WTC11 (cell line): Measurements from ENCODE around the gene RNASE7.

Experiments used
- EMX1 ChIP-seq: fragments of 250-450 bp; sonication (Bioruptor Pico); IDR thresholded peaks from 2 replicates; pipeline ENCODE4 v1.8.0; 2021; ENCODE audit warnings: mild to moderate bottlenecking
- GABPB1 ChIP-seq: sonication (generic); formaldehyde crosslinking; IDR thresholded peaks from 2 replicates; pipeline ENCODE4 v1.8.1; 2023; ENCODE audit warnings: mild to moderate bottlenecking, missing genetic modification reagents
- GTF2I ChIP-seq: fragments of 250-450 bp; sonication (Bioruptor Pico); conservative IDR thresholded peaks from 2 replicates; pipeline ENCODE4 v1.4.0; 2021; ENCODE audit warnings: mild to moderate bottlenecking
- TF ChIP-seq, protein P1 (sequence below): sonication (generic); formaldehyde crosslinking; IDR thresholded peaks from 2 replicates; pipeline ENCODE4 v1.8.1; 2022; ENCODE audit warnings: low read depth, missing genetic modification reagents, borderline replicate concordance
- TF ChIP-seq, protein P2 (sequence below): sonication (generic); formaldehyde crosslinking; IDR thresholded peaks from 2 replicates; pipeline ENCODE4 v1.8.1; 2023; ENCODE audit warnings: mild to moderate bottlenecking, missing genetic modification reagents
- TF ChIP-seq, protein P3 (sequence below): fragments of 200-600 bp; IDR thresholded peaks from 2 replicates; pipeline ENCODE4 v1.8.0; 2022; ENCODE audit warnings: antibody characterized with exemption
- TF ChIP-seq, protein P4 (sequence below): fragments of 250-450 bp; sonication (Bioruptor Pico); IDR thresholded peaks from 2 replicates; pipeline ENCODE4 v1.9.0; 2021; ENCODE audit warnings: mild to moderate bottlenecking

DNA sequence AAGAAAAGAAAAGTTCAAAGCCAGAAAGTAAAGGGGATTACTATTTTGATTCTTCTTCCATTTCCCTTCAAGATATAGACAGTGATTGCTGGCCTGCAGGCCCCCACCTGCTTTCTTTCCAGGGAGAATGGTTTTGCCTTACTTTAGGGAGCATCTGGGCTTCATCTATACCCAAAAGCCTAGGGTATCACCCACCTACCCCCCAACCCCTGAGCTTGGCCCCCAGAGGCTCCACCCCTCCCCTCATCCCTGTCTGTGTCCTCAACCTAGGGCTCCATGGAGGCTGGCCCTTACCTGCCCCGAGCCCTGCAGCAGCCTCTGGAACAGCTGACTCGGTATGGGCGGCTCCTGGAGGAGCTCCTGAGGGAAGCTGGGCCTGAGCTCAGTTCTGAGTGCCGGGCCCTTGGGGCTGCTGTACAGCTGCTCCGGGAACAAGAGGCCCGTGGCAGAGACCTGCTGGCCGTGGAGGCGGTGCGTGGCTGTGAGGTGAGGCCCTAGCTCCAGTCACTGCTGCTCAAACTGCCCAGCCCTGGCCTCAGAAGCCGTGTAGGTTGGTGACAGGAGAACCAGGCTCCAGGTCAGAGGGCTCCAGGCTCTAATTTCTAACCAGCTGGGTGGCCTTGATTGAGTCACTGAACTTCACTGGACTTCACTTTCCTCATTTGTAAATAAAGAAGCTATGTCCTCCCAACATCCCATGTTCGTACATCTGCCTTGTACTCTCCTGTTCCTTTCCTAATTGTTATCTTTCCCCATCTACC, 41.6 kb downstream of the RNASE7 start:
- TF ChIP-seq, protein P1, sequence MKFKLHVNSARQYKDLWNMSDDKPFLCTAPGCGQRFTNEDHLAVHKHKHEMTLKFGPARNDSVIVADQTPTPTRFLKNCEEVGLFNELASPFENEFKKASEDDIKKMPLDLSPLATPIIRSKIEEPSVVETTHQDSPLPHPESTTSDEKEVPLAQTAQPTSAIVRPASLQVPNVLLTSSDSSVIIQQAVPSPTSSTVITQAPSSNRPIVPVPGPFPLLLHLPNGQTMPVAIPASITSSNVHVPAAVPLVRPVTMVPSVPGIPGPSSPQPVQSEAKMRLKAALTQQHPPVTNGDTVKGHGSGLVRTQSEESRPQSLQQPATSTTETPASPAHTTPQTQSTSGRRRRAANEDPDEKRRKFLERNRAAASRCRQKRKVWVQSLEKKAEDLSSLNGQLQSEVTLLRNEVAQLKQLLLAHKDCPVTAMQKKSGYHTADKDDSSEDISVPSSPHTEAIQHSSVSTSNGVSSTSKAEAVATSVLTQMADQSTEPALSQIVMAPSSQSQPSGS (CRISPR knock-in tag) = no peak
- TF ChIP-seq, protein P2, sequence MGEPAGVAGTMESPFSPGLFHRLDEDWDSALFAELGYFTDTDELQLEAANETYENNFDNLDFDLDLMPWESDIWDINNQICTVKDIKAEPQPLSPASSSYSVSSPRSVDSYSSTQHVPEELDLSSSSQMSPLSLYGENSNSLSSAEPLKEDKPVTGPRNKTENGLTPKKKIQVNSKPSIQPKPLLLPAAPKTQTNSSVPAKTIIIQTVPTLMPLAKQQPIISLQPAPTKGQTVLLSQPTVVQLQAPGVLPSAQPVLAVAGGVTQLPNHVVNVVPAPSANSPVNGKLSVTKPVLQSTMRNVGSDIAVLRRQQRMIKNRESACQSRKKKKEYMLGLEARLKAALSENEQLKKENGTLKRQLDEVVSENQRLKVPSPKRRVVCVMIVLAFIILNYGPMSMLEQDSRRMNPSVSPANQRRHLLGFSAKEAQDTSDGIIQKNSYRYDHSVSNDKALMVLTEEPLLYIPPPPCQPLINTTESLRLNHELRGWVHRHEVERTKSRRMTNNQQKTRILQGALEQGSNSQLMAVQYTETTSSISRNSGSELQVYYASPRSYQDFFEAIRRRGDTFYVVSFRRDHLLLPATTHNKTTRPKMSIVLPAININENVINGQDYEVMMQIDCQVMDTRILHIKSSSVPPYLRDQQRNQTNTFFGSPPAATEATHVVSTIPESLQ (CRISPR knock-in tag) = no peak
- TF ChIP-seq GTF2I (CRISPR knock-in tag) (no peak), EMX1 (no peak), GABPB1 (CRISPR knock-in tag) (no peak)
- TF ChIP-seq, protein P3, sequence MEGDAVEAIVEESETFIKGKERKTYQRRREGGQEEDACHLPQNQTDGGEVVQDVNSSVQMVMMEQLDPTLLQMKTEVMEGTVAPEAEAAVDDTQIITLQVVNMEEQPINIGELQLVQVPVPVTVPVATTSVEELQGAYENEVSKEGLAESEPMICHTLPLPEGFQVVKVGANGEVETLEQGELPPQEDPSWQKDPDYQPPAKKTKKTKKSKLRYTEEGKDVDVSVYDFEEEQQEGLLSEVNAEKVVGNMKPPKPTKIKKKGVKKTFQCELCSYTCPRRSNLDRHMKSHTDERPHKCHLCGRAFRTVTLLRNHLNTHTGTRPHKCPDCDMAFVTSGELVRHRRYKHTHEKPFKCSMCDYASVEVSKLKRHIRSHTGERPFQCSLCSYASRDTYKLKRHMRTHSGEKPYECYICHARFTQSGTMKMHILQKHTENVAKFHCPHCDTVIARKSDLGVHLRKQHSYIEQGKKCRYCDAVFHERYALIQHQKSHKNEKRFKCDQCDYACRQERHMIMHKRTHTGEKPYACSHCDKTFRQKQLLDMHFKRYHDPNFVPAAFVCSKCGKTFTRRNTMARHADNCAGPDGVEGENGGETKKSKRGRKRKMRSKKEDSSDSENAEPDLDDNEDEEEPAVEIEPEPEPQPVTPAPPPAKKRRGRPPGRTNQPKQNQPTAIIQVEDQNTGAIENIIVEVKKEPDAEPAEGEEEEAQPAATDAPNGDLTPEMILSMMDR = no peak
- TF ChIP-seq, protein P4, sequence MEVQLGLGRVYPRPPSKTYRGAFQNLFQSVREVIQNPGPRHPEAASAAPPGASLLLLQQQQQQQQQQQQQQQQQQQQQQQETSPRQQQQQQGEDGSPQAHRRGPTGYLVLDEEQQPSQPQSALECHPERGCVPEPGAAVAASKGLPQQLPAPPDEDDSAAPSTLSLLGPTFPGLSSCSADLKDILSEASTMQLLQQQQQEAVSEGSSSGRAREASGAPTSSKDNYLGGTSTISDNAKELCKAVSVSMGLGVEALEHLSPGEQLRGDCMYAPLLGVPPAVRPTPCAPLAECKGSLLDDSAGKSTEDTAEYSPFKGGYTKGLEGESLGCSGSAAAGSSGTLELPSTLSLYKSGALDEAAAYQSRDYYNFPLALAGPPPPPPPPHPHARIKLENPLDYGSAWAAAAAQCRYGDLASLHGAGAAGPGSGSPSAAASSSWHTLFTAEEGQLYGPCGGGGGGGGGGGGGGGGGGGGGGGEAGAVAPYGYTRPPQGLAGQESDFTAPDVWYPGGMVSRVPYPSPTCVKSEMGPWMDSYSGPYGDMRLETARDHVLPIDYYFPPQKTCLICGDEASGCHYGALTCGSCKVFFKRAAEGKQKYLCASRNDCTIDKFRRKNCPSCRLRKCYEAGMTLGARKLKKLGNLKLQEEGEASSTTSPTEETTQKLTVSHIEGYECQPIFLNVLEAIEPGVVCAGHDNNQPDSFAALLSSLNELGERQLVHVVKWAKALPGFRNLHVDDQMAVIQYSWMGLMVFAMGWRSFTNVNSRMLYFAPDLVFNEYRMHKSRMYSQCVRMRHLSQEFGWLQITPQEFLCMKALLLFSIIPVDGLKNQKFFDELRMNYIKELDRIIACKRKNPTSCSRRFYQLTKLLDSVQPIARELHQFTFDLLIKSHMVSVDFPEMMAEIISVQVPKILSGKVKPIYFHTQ (CRISPR knock-in tag) = no peak
